PC-9 (cell line): ENCODE results near the gene LARGE1. TPM values are rescaled to one million over a fixed set of nuclear protein-coding genes. Genes with fewer than 3 reads are reported as not detected.
"Not testable (repeated sequence)": the region's sequence is repeated elsewhere in the genome, so short reads cannot be mapped to it uniquely, and the experiment has no call there.

ENCODE experiments used
- BruUV-seq: library from RNA; stranded (reverse); fragments of 400-500 nt; replicated peaks from 2 replicates; lab custom pipeline; 2021; lab: Mats Ljungman, UMichigan
- CTCF ChIA-PET: fragments of 300-600 bp; sonication (Branson Sonifier 250); formaldehyde crosslinking; loops from one replicate; lab custom pipeline; 2022; ENCODE audit warnings: antibody characterized with exemption; lab: Charles Lee
- POLR2A ChIA-PET: fragments of 300-600 bp; sonication (Branson Sonifier 250); formaldehyde crosslinking; loops from one replicate; lab custom pipeline; 2022; ENCODE audit warnings: antibody characterized with exemption; ENCODE audit not compliant: unreplicated experiment; lab: Charles Lee
- DNase-seq, 2 experiments: peaks; one replicate each; pipeline versions ENCODE4 v3.0.0 to v3.0.0-alpha.2; 2015 to 2022; ENCODE audit warnings: mixed read lengths in 1 of 2
- H2AFZ ChIP-seq: fragments of 200-600 bp; sonication (generic); 2 replicates; pipeline ENCODE4 v1.8.1; 2017; ENCODE audit warnings: antibody characterized with exemption
- H3F3A ChIP-seq: fragments of 200-600 bp; sonication (generic); 2 replicates; pipeline ENCODE4 v1.8.1; 2017; ENCODE audit warnings: antibody characterized with exemption, mild to moderate bottlenecking, low read depth; ENCODE audit not compliant: insufficient read depth
- H3K27ac ChIP-seq: fragments of 200-600 bp; sonication (generic); 2 replicates; pipeline ENCODE4 v1.6.1; 2016; ENCODE audit warnings: mixed run types
- H3K27me3 ChIP-seq: fragments of 200-600 bp; sonication (generic); 2 replicates; pipeline ENCODE4 v1.6.1; 2016; ENCODE audit warnings: low read depth, mixed run types; ENCODE audit not compliant: insufficient read depth
- H3K36me3 ChIP-seq: fragments of 200-600 bp; sonication (generic); 2 replicates; pipeline ENCODE4 v1.6.1; 2016; ENCODE audit warnings: low read depth, mixed run types
- H3K4me1 ChIP-seq: fragments of 200-600 bp; sonication (generic); replicated peaks from 2 replicates; pipeline ENCODE4 v1.6.1; 2016; ENCODE audit warnings: mixed run types; ENCODE audit not compliant: insufficient read depth
- H3K4me2 ChIP-seq: fragments of 200-600 bp; sonication (generic); 2 replicates; pipeline ENCODE4 v1.6.1; 2017; ENCODE audit warnings: mixed run types
- H3K4me3 ChIP-seq: fragments of 200-600 bp; sonication (generic); 2 replicates; pipeline ENCODE4 v1.6.1; 2016; ENCODE audit warnings: mixed run types
- H3K79me2 ChIP-seq: fragments of 200-600 bp; sonication (generic); 2 replicates; pipeline ENCODE4 v1.6.1; 2017; ENCODE audit warnings: low read depth, mixed run types
- H3K9me2 ChIP-seq: fragments of 200-600 bp; sonication (generic); 2 replicates; pipeline ENCODE4 v1.8.1; 2017; ENCODE audit warnings: mild to moderate bottlenecking; ENCODE audit not compliant: insufficient read depth
- H3K9me3 ChIP-seq: fragments of 200-600 bp; sonication (generic); 2 replicates; pipeline ENCODE4 v1.8.1; 2016; ENCODE audit warnings: low read depth; ENCODE audit not compliant: insufficient read depth
- H4K20me1 ChIP-seq: fragments of 200-600 bp; sonication (generic); 2 replicates; pipeline ENCODE4 v1.8.1; 2017; ENCODE audit not compliant: insufficient read depth
- EZH2 ChIP-seq: fragments of 200-600 bp; sonication (generic); IDR thresholded peaks from 2 replicates; pipeline ENCODE4 v1.8.0; 2017; ENCODE audit warnings: antibody characterized with exemption, low read depth
- intact Hi-C: fragments of 100-400 bp; cut with micrococcal nuclease; formaldehyde crosslinking; loops from one replicate; pipeline ENCODE4 v1.10.0; 2022; ENCODE audit not compliant: unreplicated experiment
- total RNA-seq: library from RNA; stranded (reverse); gene quantifications from 2 replicates; pipeline ENCODE4 v1.2.3, GENCODE V29; 2021
- TF ChIP-seq, protein P1 (sequence below): fragments of 200-600 bp; sonication (generic); conservative IDR thresholded peaks from 2 replicates; pipeline ENCODE4 v1.6.1; 2017; ENCODE audit warnings: mixed run types, antibody characterized with exemption, mild to moderate bottlenecking, moderate library complexity

LARGE1 gene
- total RNA-seq, 1 experiment from 2014 or later = 12.5 TPM

DNA sequence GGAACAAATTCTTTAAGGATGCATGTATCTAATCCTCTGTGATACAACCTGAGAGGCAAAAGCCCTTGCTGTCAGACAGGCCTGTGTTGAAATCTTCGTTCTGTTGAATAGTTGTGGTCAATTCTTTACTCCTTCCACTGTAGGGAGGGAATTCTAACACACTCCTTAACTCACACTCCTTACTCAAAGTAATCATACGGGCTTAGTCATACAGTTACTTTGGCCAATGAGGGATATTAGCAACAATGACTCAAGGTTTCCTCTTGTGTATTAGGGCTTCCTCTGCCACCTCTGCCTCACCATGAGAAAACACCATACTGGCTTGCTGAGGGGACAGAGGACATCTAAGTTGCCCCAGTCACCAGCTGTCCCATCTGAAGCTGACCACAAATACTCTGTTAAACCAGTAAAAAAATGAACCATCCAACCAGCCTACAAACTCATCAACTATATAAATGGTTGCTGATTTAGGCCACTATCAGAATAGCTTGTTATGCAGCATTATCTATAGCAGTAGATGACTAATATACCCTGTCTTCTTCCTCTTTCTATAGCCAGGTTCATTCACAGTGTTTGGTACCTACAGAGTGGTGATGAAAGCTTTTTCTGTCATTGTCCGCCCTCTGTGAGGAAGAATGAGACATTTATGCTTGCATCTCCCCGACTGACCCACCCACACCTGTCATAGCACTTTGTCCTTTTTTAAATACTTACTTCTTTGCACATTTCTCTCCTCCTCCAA, 539.3 kb downstream of the LARGE1 start:
- intact Hi-C loops = no loop called here
- H3K27me3 ChIP-seq = no peaks in the 10 kb centered on the region
- H3K4me3 ChIP-seq = no peak overlapping the region
- ChIA-PET CTCF (interaction anchor here (0.5 kb wide), 1 partner anchor 455 kb away, joined by 3 read pairs; no protein-coding TSS in a partner anchor), POLR2A (no interaction called here)
- DNase-seq = peak in 1 of 2 experiments; percentile 65
- H3K9me2 ChIP-seq = no peaks in the 10 kb centered on the region; the same call in 1 of the 2 replicates
- no peak for TF ChIP-seq EZH2
- TF ChIP-seq, protein P1, sequence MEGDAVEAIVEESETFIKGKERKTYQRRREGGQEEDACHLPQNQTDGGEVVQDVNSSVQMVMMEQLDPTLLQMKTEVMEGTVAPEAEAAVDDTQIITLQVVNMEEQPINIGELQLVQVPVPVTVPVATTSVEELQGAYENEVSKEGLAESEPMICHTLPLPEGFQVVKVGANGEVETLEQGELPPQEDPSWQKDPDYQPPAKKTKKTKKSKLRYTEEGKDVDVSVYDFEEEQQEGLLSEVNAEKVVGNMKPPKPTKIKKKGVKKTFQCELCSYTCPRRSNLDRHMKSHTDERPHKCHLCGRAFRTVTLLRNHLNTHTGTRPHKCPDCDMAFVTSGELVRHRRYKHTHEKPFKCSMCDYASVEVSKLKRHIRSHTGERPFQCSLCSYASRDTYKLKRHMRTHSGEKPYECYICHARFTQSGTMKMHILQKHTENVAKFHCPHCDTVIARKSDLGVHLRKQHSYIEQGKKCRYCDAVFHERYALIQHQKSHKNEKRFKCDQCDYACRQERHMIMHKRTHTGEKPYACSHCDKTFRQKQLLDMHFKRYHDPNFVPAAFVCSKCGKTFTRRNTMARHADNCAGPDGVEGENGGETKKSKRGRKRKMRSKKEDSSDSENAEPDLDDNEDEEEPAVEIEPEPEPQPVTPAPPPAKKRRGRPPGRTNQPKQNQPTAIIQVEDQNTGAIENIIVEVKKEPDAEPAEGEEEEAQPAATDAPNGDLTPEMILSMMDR = no peak
- H2AFZ ChIP-seq = no peak overlapping the region
- no peaks in the 10 kb centered on the region for H4K20me1 ChIP-seq
- no peaks in the 10 kb centered on the region for H3K4me1 ChIP-seq
- no TSS peak for BruUV-seq
- H3K27ac ChIP-seq = no peak overlapping the region
- no peak overlapping the region for H3K4me2 ChIP-seq
- H3K9me3 ChIP-seq = no peaks in the 10 kb centered on the region
- no peaks in the 10 kb centered on the region for H3K36me3 ChIP-seq
- no peaks in the 10 kb centered on the region; the same call in 1 of the 2 replicates for H3F3A ChIP-seq
- H3K79me2 ChIP-seq = no peaks in the 10 kb centered on the region

GRCh38 chr22:33379836-33380235, 540.4 kb downstream of the LARGE1 start:
- CTCF ChIA-PET = no interaction called here

GRCh38 chr22:33372875-33373274, 547.4 kb downstream of the LARGE1 start:
- H3K4me2 ChIP-seq = no peak overlapping the region
- TF ChIP-seq EZH2 = no peak
- TF ChIP-seq, protein P1 = no peak
- H3K36me3 ChIP-seq = no peaks in the 10 kb centered on the region
- no peaks in the 10 kb centered on the region for H3K9me3 ChIP-seq
- H4K20me1 ChIP-seq = no peaks in the 10 kb centered on the region
- no peak for DNase-seq
- no peaks in the 10 kb centered on the region for H3K27me3 ChIP-seq
- H3K4me1 ChIP-seq = no peaks in the 10 kb centered on the region
- intact Hi-C loops = no loop called here
- ChIA-PET CTCF (no interaction called here), POLR2A (no interaction called here)
- no peak overlapping the region for H2AFZ ChIP-seq
- no peaks in the 10 kb centered on the region for H3K79me2 ChIP-seq
- H3F3A ChIP-seq = no peaks in the 10 kb centered on the region
- no peak overlapping the region for H3K27ac ChIP-seq
- no peak overlapping the region for H3K4me3 ChIP-seq
- H3K9me2 ChIP-seq = no peaks in the 10 kb centered on the region; the same call in 1 of the 2 replicates
- BruUV-seq = no TSS peak

More at GRCh38 chr22:33379836-33380235, 540.4 kb downstream of the LARGE1 start:
- Histone ChIP-seq H3K4me1 (no peaks in the 10 kb centered on the region), H3K36me3 (no peaks in the 10 kb centered on the region), H3K9me3 (no peaks in the 10 kb centered on the region), H3K79me2 (no peaks in the 10 kb centered on the region), H4K20me1 (no peaks in the 10 kb centered on the region), H3K4me2 (no peak overlapping the region), H3K4me3 (no peak overlapping the region), H2AFZ (no peak overlapping the region), H3K27me3 (no peaks in the 10 kb centered on the region), H3F3A (no peaks in the 10 kb centered on the region; the same call in 1 of the 2 replicates), H3K27ac (no peak overlapping the region), H3K9me2 (no peaks in the 10 kb centered on the region; the same call in 1 of the 2 replicates)
- BruUV-seq = no TSS peak
- POLR2A ChIA-PET = no interaction called here
- intact Hi-C loops = no loop called here
- no peak for DNase-seq
- TF ChIP-seq, protein P1 = no peak
- TF ChIP-seq EZH2 = no peak

DNA sequence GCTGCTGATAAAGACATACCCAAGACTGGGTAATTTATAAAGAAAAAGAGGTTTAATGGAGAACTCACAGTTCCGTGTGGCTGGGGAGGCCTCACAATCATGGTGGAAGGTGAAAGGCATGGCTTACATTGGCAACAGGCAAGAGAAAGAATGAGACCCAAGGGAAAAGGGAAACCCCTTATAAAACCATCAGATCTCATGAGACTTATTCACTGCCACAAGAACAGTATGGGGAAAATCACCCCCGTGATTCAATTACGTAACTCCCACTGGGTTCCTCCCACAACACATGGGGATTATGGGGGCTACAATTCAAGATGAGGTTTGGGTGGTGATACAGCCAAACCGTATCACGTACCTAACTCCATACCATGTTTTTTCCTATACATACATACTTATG, 557.0 kb downstream of the LARGE1 start:
- H3K9me3 ChIP-seq, BruUV-seq, DNase-seq, H3K4me3 ChIP-seq, CTCF ChIA-PET, H3F3A ChIP-seq, H3K4me1 ChIP-seq, POLR2A ChIA-PET, H3K79me2 ChIP-seq, H4K20me1 ChIP-seq, H3K27ac ChIP-seq, H3K4me2 ChIP-seq, H3K36me3 ChIP-seq, H3K9me2 ChIP-seq, H2AFZ ChIP-seq, H3K27me3 ChIP-seq, intact Hi-C loops: not testable (repeated sequence)
